Stomach (tissue), 4 donors: ENCODE data around the gene AARSD1.
"Not testable (repeated sequence)": the region's sequence is repeated elsewhere in the genome, so short reads cannot be mapped to it uniquely, and the experiment has no call there.

Experiments
- CTCF ChIP-seq, 7 experiments: fragments of 450-650 bp in 4 of 7; fragments of 200-600 bp in 3 of 7; sonication (generic) in 3 of 7; IDR thresholded peaks; one replicate each; pipeline ENCODE4 v1.5.1; 2016 to 2019; ENCODE audit warnings: antibody characterized with exemption in 7 of 7, control low read depth in 2 of 7, mild to moderate bottlenecking in 1 of 7
- EP300 ChIP-seq: sonication (generic); formaldehyde crosslinking; IDR thresholded peaks from one replicate; pipeline ENCODE4 v1.6.1; 2017; ENCODE audit warnings: antibody characterized with exemption
- POLR2A ChIP-seq, 4 donors: fragments of 450-650 bp; IDR thresholded peaks; one replicate each; pipeline ENCODE4 v1.6.1; 2016; ENCODE audit warnings: antibody characterized with exemption in 4 of 4, control low read depth in 2 of 4, mild to moderate bottlenecking in 1 of 4, moderate library complexity in 1 of 4
- POLR2AphosphoS5 ChIP-seq, 3 donors: sonication (generic); formaldehyde crosslinking; IDR thresholded peaks; one replicate each; pipeline ENCODE4 v1.6.1; 2016; ENCODE audit warnings: antibody characterized with exemption in 3 of 3

- TF ChIP-seq CTCF (IDR thresholded peaks at IDR 0.05); POLR2A (IDR thresholded peaks at IDR 0.05); POLR2AphosphoS5 (IDR thresholded peaks at IDR 0.05); EP300: not testable (repeated sequence)
These were observed 44.7 kb downstream of the AARSD1 start for GRCh38 chr17:42919522-42920077.
